AG04449 (cell line): Measurements from ENCODE around the gene DAD1.
"Not testable (repeated sequence)": the region's sequence is repeated elsewhere in the genome, so short reads cannot be mapped to it uniquely, and the experiment has no call there.

ENCODE experiments used
- CTCF ChIA-PET: fragments of 350-600 bp; formaldehyde crosslinking; extraction: SDS; loops from one replicate; lab custom pipeline; 2021; ENCODE audit warnings: antibody characterized with exemption; lab: Yijun Ruan, JAX
- POLR2A ChIA-PET: fragments of 400-600, 350-600 bp; formaldehyde crosslinking; extraction: SDS; loops from one replicate; lab custom pipeline; 2020; ENCODE audit warnings: antibody characterized with exemption, inconsistent platforms; lab: Yijun Ruan, JAX
- DNase-seq: peaks from one replicate; pipeline ENCODE4 v3.0.0-alpha.2; 2010; ENCODE audit warnings: low read depth, low spot score
- H3K4me3 ChIP-seq: 2 replicates; pipeline ENCODE4 v1.5.1; 2011; ENCODE audit warnings: low read depth, mild to moderate bottlenecking, control low read depth, low read length
- TF ChIP-seq, protein P1 (sequence below): IDR thresholded peaks from one replicate; pipeline ENCODE4 v1.5.1; 2011; ENCODE audit warnings: mild to moderate bottlenecking, moderate library complexity, low read length, control low read depth, inconsistent platforms; ENCODE audit not compliant: insufficient read depth; ENCODE audit errors: missing control alignments

The DAD1 gene

DNA sequence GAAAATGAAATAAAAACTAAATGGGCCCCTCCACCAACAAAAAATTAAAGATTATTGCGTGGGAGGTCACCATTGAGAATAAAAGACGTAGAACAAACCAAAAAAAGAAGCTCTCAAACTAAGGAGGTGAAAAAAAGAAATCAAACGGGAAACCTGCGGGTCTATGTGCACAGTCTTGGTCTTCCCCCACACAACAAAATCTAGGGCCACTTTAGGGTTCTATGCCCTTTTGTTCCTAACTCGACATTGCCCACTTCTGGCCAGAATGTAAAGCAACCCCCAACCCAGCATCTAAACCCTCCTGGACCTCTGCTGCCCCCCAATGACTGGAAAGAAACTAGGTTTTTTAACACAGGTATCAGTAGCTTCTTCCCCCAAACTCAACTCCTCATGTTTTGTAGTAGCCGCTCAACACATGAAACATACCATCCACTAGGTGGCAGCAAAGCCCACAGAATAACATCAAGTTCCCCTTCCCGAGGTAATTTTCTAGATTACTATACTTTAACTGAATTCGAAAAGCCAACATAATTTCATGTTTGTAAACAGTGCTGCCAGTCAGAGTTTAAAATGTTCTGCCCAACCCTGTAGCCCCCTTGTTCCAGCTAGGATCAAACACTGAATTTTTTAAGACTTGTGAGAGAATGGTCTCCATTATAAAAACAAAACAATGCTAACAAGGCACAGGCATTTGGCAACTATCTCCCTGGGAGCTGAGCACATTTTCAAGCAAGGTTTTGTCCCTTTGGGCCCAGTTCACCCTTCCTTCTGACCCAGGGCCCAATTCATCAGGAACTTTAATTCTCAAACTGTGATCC lies 18.7 kb downstream of the DAD1 start:
- POLR2A ChIA-PET: interaction anchor here (0.6 to 0.7 kb wide), 3 partner anchors 10 to 83 kb away, joined by 3 read pairs; no protein-coding TSS in a partner anchor
- no peak for DNase-seq
- CTCF ChIA-PET: interaction anchor here (0.6 to 16.3 kb wide), 88 partner anchors 9 to 425 kb away, joined by 3 to 299 read pairs (median 5); partner anchors contain the start of genes ABHD4, DAD1, HAUS4 and MMP14

GRCh38 chr14:22569737-22570131 lies 19.3 kb downstream of the DAD1 start:
- DNase-seq: no peak
- ChIA-PET POLR2A (interaction anchor here (0.7 kb wide), 2 partner anchors 9 to 84 kb away, joined by 3 read pairs; no protein-coding TSS in a partner anchor), CTCF (interaction anchor here (0.6 to 16.3 kb wide), 83 partner anchors 9 to 426 kb away, joined by 3 to 299 read pairs (median 6); partner anchors contain the start of genes ABHD4, DAD1, HAUS4 and MMP14)
- H3K4me3 ChIP-seq: no peak overlapping the region
- TF ChIP-seq, protein P1, sequence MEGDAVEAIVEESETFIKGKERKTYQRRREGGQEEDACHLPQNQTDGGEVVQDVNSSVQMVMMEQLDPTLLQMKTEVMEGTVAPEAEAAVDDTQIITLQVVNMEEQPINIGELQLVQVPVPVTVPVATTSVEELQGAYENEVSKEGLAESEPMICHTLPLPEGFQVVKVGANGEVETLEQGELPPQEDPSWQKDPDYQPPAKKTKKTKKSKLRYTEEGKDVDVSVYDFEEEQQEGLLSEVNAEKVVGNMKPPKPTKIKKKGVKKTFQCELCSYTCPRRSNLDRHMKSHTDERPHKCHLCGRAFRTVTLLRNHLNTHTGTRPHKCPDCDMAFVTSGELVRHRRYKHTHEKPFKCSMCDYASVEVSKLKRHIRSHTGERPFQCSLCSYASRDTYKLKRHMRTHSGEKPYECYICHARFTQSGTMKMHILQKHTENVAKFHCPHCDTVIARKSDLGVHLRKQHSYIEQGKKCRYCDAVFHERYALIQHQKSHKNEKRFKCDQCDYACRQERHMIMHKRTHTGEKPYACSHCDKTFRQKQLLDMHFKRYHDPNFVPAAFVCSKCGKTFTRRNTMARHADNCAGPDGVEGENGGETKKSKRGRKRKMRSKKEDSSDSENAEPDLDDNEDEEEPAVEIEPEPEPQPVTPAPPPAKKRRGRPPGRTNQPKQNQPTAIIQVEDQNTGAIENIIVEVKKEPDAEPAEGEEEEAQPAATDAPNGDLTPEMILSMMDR: no peak

More for the DNA sequence above, 18.7 kb downstream of the DAD1 start:
- H3K4me3 ChIP-seq: no peak overlapping the region
- TF ChIP-seq, protein P1: peak; percentile 37

DNA sequence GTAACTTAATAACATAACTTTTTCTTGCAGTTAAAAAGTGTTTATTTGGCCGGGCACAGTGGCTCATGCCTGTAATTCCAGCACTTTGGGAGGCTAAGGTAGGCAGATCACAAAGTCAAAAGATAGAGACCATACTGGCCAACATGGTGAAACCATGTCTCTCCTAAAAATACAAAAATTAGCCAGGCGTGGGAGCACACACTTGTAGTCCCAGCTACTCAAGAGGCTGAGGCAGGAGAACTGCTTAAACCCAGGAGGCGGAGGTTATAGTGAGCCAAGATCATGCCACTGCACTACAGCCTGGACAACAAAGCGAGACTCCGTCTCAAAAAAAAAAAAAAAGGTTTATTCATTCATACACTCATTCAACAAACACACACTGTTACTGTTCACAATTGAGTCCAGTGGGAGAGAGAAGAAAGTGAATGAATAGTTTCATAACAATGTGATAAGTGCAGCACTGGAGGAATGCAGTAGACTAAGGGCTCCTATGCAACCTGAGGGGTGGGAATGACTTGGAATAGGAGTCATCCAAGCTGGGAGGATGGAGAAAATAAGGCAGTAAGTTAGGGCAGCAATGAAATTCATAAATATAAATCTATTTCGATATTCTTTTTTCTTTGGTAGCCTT lies 19.8 kb downstream of the DAD1 start:
- no peak overlapping the region for H3K4me3 ChIP-seq
- TF ChIP-seq, protein P1: no peak
- no peak for DNase-seq
- POLR2A ChIA-PET: no interaction called here
- CTCF ChIA-PET: interaction anchor here (0.6 to 16.3 kb wide), 42 partner anchors 8 to 424 kb away, joined by 3 to 299 read pairs (median 10); partner anchors contain the start of genes ABHD4, DAD1, MMP14 and OXA1L

DNA sequence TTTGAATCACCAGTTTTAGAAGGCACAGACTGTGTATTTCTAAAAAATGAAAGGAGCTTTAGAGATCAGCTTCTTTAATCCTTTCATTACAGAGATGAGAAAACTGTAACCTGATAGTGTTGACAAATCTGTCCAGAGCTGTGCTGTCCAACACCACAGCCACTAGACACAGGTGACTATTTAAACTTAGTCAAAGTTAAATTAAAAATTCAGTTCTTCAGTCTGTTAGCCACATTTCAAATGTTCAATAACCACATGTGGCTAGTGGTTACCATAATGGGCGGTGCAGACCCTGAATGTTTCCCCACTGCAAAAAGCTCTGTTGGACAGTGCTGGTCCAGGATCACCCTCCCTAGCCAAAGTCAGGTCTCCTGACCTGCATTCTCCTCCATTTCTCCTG lies 21.6 kb downstream of the DAD1 start:
- CTCF ChIA-PET: interaction anchor here (1.2 to 23.7 kb wide), 6 partner anchors 11 to 285 kb away, joined by 3 to 395 read pairs (median 72); no protein-coding TSS in a partner anchor
- DNase-seq: no peak
- TF ChIP-seq, protein P1: no peak
- no peak overlapping the region for H3K4me3 ChIP-seq
- POLR2A ChIA-PET: no interaction called here

DNA sequence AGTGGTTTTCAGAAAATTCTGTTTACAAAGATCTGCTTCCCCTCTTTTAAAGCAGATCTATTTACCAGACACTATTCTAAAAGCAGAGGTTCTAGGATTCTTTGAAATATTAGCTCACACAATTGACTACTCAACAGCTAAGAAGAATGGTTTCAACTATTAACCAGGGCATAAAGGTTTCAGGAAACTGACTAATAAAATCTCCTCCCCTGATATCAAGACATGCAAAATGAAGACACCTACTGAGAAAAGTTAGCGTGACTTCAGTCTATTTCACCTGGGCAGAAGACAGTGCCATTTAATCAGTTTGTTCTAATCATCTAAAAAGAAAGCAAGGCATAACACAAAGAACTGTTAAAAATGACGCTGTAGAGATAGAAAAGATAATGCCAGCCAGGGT lies 22.2 kb downstream of the DAD1 start:
- TF ChIP-seq, protein P1: no peak
- ChIA-PET CTCF (interaction anchor here (1.2 to 23.7 kb wide), 6 partner anchors 11 to 286 kb away, joined by 3 to 395 read pairs (median 72); no protein-coding TSS in a partner anchor), POLR2A (no interaction called here)
- no peak overlapping the region for H3K4me3 ChIP-seq
- DNase-seq: no peak

GRCh38 chr14:22566266-22566665 lies 22.8 kb downstream of the DAD1 start:
- POLR2A ChIA-PET, H3K4me3 ChIP-seq, DNase-seq: not testable (repeated sequence)
- CTCF ChIA-PET: interaction anchor here (1.2 to 23.7 kb wide), 8 partner anchors 10 to 307 kb away, joined by 3 to 395 read pairs (median 24); no protein-coding TSS in a partner anchor
